Right lobe of liver (tissue), 4 donors: Measurements from ENCODE around the gene PHF21B.

Source experiments
- CTCF ChIP-seq, 4 donors: fragments of 200-600 bp in 3 of 4; fragments of 450-650 bp in 1 of 4; IDR thresholded peaks; one replicate each; pipeline versions ENCODE4 v1.5.1 to v1.8.0; 2016 to 2022; ENCODE audit warnings: antibody characterized with exemption in 4 of 4, mild to moderate bottlenecking in 2 of 4
- POLR2A ChIP-seq: fragments of 450-650 bp; IDR thresholded peaks from one replicate; pipeline ENCODE4 v1.6.1; 2017; ENCODE audit warnings: antibody characterized with exemption, mild to moderate bottlenecking
- donor health status: DM: no; HTN: no; CAD: no.
- donor health status: DM: no; HTN: no; CAD: no.
- donor health status: DM: no; HTN: yes; CAD: no.

GRCh38 chr22:45019861-45020655 lies 10.3 kb upstream of the PHF21B start:
- no peak for TF ChIP-seq CTCF (IDR thresholded peaks at IDR 0.05)
- no peak for TF ChIP-seq POLR2A
